Activated T-helper 17 cell treated with anti-CD3 and anti-CD28 coated beads, Interleukin-2, amount 50 U/mL, for 72 hours (primary cell): Measurements from ENCODE around the gene C5orf46. TPM values are rescaled to one million over a fixed set of nuclear protein-coding genes. Genes with fewer than 3 reads are reported as not detected.

ENCODE experiments used
- ATAC-seq: fragments of 150-1000 bp; cut with Tn5 transposase; replicated peaks from 2 replicates; pipeline ENCODE4 v1.10.0; 2021; ENCODE audit warnings: mild to moderate bottlenecking, moderate library complexity
- H3K27ac Mint-ChIP-seq: one replicate; pipeline ENCODE4 v1.8.0; 2022; ENCODE audit warnings: mixed read lengths
- H3K27me3 Mint-ChIP-seq: one replicate; pipeline ENCODE4 v1.8.0; 2022; ENCODE audit warnings: mixed read lengths
- H3K36me3 Mint-ChIP-seq: one replicate; pipeline ENCODE4 v1.8.0; 2022; ENCODE audit warnings: low read depth, mild to moderate bottlenecking, mixed read lengths
- H3K4me1 Mint-ChIP-seq: one replicate; pipeline ENCODE4 v1.8.0; 2022; ENCODE audit warnings: mixed read lengths
- H3K4me3 Mint-ChIP-seq: one replicate; pipeline ENCODE4 v1.8.0; 2022; ENCODE audit warnings: mild to moderate bottlenecking, mixed read lengths
- H3K9me3 Mint-ChIP-seq: one replicate; pipeline ENCODE4 v1.8.0; 2022; ENCODE audit warnings: mixed read lengths
- total RNA-seq, 2 donors: library from RNA; stranded (reverse); gene quantifications; one replicate each; pipeline ENCODE4 v1.2.3, GENCODE V29; 2022

C5orf46 gene
- total RNA-seq, 2 donors from 2014 or later: not detected

DNA sequence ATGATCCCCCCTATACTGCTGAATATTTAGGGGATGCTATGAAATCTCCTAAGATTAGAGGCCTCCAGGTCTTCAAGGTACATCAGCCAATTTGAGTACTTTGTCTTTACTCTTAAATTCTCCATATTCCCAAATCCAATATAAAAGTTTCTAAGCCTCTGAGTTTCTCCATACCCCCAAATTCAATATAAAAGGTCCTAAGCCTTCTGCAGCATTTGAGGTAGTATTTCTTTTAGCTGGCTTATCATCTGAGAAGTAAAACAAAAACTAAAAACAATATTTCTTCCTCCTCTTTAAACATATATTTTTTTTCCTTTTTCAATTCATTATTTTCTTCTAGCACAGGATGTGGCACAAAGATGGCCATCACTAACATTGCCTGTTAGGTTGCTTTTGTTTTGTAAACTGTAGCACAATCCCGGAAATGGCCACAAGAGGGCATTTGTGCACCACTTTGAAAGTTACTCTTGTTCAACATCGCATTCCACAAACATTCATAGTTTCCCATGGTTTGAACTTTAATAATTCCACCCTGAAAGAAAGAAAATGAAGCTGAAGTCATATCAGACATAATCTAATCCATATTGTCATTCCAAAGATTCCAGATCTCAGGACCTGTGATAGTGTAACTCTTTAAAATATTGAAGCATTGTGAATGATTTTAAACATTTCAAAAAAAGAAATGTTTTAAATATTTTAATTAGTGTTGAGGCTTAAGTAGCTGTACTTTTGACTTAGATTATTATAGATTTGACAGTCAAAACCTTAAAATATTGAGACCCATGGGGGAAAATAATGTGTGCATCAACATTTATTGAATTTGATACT is 48.8 kb downstream of the C5orf46 start:
- Mint-ChIP-seq H3K36me3 (no peaks in the 10 kb centered on the region), H3K4me3 (no peak overlapping the region), H3K27ac (no peak overlapping the region), H3K9me3 (no peaks in the 10 kb centered on the region), H3K27me3 (peaks cover 8% of the 10 kb centered on the region), H3K4me1 (no peaks in the 10 kb centered on the region)
- ATAC-seq: no peak

GRCh38 chr5:147856801-147857200 is 49.5 kb downstream of the C5orf46 start:
- Mint-ChIP-seq H3K9me3 (no peaks in the 10 kb centered on the region), H3K4me3 (no peak overlapping the region), H3K27me3 (peaks cover 8% of the 10 kb centered on the region), H3K4me1 (no peaks in the 10 kb centered on the region), H3K36me3 (no peaks in the 10 kb centered on the region), H3K27ac (no peak overlapping the region)
- ATAC-seq: no peak

- H3K4me1 Mint-ChIP-seq: no peaks in the 10 kb centered on the region
Observed at GRCh38 chr5:147855774-147856069, 50.6 kb downstream of the C5orf46 start.

GRCh38 chr5:147854894-147855773 is 51.2 kb downstream of the C5orf46 start:
- Mint-ChIP-seq H3K4me1 (no peaks in the 10 kb centered on the region), H3K27me3 (peaks cover 8% of the 10 kb centered on the region), H3K27ac (no peak overlapping the region), H3K36me3 (no peaks in the 10 kb centered on the region), H3K9me3 (no peaks in the 10 kb centered on the region), H3K4me3 (no peak overlapping the region)
- ATAC-seq: no peak

More at GRCh38 chr5:147855774-147856069, 50.6 kb downstream of the C5orf46 start:
- Mint-ChIP-seq H3K9me3 (no peaks in the 10 kb centered on the region), H3K36me3 (no peaks in the 10 kb centered on the region), H3K4me3 (no peak overlapping the region), H3K27ac (no peak overlapping the region), H3K27me3 (peaks cover 8% of the 10 kb centered on the region)
- ATAC-seq: no peak

- H3K9me3 Mint-ChIP-seq: no peaks in the 10 kb centered on the region
- H3K36me3 Mint-ChIP-seq: no peaks in the 10 kb centered on the region
- H3K27ac Mint-ChIP-seq: no peak overlapping the region
Observed at GRCh38 chr5:147854331-147854730, 52.0 kb downstream of the C5orf46 start.

DNA sequence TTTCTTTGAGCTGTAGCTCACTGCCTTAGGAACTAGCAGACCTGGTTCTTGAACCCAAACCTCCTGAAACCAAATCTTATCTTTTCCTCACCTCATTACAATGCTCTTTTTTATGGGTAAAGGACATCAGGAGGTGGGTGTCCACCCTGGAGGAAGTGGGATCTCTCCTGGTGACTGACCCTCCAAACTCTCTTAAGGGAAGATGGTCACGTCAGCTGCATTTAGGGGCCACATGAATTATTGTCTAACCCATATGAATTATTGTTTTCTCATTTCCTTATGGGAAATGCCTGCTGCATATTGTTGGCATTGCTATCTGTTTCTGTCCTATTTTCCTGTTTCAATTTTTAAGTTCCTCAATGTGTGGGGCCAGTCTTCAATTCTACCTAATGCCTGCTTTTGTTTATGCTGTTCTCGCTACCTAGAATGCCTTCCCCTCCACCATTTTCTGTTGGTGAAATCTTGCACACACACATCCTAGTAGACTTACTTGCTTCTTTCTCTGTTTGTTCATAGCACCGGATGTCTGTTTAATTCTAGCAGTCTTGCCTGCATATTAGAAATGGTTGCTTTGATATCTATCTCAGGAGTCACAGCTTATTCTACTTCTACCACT is 52.9 kb downstream of the C5orf46 start:
- no peaks in the 10 kb centered on the region for H3K36me3 Mint-ChIP-seq
- no peaks in the 10 kb centered on the region for H3K9me3 Mint-ChIP-seq
- no peaks in the 10 kb centered on the region for H3K4me1 Mint-ChIP-seq
- peaks cover 14% of the 10 kb centered on the region for H3K27me3 Mint-ChIP-seq
- H3K27ac Mint-ChIP-seq: no peak overlapping the region
- no peak overlapping the region for H3K4me3 Mint-ChIP-seq
- ATAC-seq: no peak

More at GRCh38 chr5:147854331-147854730, 52.0 kb downstream of the C5orf46 start:
- H3K4me3 Mint-ChIP-seq: no peak overlapping the region
- H3K27me3 Mint-ChIP-seq: peaks cover 10% of the 10 kb centered on the region
- H3K4me1 Mint-ChIP-seq: no peaks in the 10 kb centered on the region
- no peak for ATAC-seq

GRCh38 chr5:147852365-147852764 is 54.0 kb downstream of the C5orf46 start:
- ATAC-seq: peak; percentile 52
- H3K4me3 Mint-ChIP-seq: no peak overlapping the region
- H3K36me3 Mint-ChIP-seq: no peaks in the 10 kb centered on the region
- H3K4me1 Mint-ChIP-seq: no peaks in the 10 kb centered on the region
- H3K27me3 Mint-ChIP-seq: peaks cover 18% of the 10 kb centered on the region
- no peak overlapping the region for H3K27ac Mint-ChIP-seq
- H3K9me3 Mint-ChIP-seq: no peaks in the 10 kb centered on the region

GRCh38 chr5:147851578-147851977 is 54.8 kb downstream of the C5orf46 start:
- H3K27ac Mint-ChIP-seq: no peak overlapping the region
- H3K4me1 Mint-ChIP-seq: no peaks in the 10 kb centered on the region
- ATAC-seq: no peak
- no peaks in the 10 kb centered on the region for H3K9me3 Mint-ChIP-seq
- H3K36me3 Mint-ChIP-seq: no peaks in the 10 kb centered on the region
- H3K27me3 Mint-ChIP-seq: peaks cover 22% of the 10 kb centered on the region
- H3K4me3 Mint-ChIP-seq: no peak overlapping the region

- no peak for ATAC-seq
- Mint-ChIP-seq H3K27me3 (peaks cover 21% of the 10 kb centered on the region), H3K27ac (no peak overlapping the region), H3K36me3 (no peaks in the 10 kb centered on the region), H3K4me3 (no peak overlapping the region), H3K9me3 (no peaks in the 10 kb centered on the region), H3K4me1 (no peaks in the 10 kb centered on the region)
Observed at GRCh38 chr5:147849226-147849625, 57.1 kb downstream of the C5orf46 start.

- Mint-ChIP-seq H3K4me1 (no peaks in the 10 kb centered on the region), H3K27me3 (peaks cover 26% of the 10 kb centered on the region), H3K9me3 (no peaks in the 10 kb centered on the region), H3K36me3 (no peaks in the 10 kb centered on the region), H3K27ac (no peak overlapping the region), H3K4me3 (no peak overlapping the region)
- no peak for ATAC-seq
Observed at GRCh38 chr5:147845618-147846017, 60.7 kb downstream of the C5orf46 start.

DNA sequence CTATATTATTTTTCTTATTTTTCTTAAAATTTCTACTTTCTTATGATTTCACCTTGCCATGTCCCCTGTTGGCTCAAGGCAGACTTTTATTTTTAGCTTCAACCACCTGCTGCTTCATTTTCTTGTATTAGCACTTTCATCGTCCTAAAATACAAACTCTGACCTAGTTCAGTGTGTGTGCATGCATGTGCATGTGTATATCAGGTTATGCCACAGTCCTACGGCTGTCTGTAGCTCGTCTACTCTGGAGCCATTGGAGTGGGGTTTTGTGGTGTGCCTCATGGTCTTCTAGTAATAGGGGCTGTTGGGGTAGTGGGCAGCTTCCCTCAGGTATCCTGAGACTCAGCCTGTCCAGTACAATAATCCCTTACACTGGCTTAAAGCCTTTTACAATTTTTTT is 61.5 kb downstream of the C5orf46 start:
- Mint-ChIP-seq H3K9me3 (no peaks in the 10 kb centered on the region), H3K4me3 (no peak overlapping the region), H3K36me3 (no peaks in the 10 kb centered on the region), H3K4me1 (no peaks in the 10 kb centered on the region), H3K27me3 (peaks cover 26% of the 10 kb centered on the region), H3K27ac (no peak overlapping the region)
- no peak for ATAC-seq

DNA sequence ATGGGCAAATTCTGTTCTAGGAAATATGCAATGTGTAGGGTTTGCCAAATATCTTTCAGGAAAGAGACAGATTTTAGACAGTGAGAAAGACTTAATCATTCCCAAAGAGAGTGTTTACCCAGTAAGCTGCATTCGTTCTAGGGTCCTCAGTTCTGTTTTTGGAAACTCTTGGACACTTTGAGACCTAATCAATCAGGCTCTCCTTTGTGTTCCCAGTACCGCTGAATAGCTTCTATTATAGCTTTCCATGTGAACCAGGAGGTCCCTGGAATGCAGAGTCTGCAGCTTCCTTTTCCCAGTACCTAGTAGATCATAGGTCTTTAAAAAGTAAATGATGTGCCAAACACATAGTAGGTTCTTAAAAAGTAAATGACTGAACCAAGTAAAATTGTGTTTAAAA is 63.5 kb downstream of the C5orf46 start:
- Mint-ChIP-seq H3K4me1 (no peaks in the 10 kb centered on the region), H3K27me3 (peaks cover 21% of the 10 kb centered on the region), H3K36me3 (no peaks in the 10 kb centered on the region), H3K9me3 (no peaks in the 10 kb centered on the region), H3K27ac (no peak overlapping the region), H3K4me3 (no peak overlapping the region)
- ATAC-seq: no peak
